HCT116 (cell line): ENCODE measurements around the gene NXF1. TPM values are rescaled to one million over a fixed set of nuclear protein-coding genes. Genes with fewer than 3 reads are reported as not detected.

Experiments
- ATAC-seq: fragments of 200-7000 bp; cut with Tn5 transposase; 2 replicates; pipeline ENCODE4 v1.9.1; 2020; ENCODE audit warnings: mild to moderate bottlenecking, moderate library complexity
- BruUV-seq: library from RNA; stranded (reverse); fragments of 400-500 nt; replicated peaks from 2 replicates; lab custom pipeline; 2021; lab: Mats Ljungman, UMichigan
- CTCF ChIA-PET: fragments of 300-600 bp; sonication (Branson Sonifier 250); formaldehyde crosslinking; loops from one replicate; lab custom pipeline; 2021; ENCODE audit warnings: antibody characterized with exemption; lab: Charles Lee
- POLR2A ChIA-PET: fragments of 300-600, 350-600 bp; sonication (Branson Sonifier 250); formaldehyde crosslinking; loops from one replicate; lab custom pipeline; 2021; ENCODE audit warnings: antibody characterized with exemption; lab: Charles Lee
- RAD21 ChIA-PET, 2 experiments: fragments of 300-600 bp; sonication (Branson Sonifier 250); formaldehyde crosslinking; loops; one replicate each; lab custom pipeline; 2023; ENCODE audit warnings: low total read pairs in 2 of 2; ENCODE audit not compliant: uncharacterized antibody in 2 of 2, unreplicated experiment in 2 of 2, low non-redundant PET in 1 of 2; lab: Charles Lee
- DNase-seq: peaks from one replicate; pipeline ENCODE4 v3.0.0-alpha.2; 2010; ENCODE audit warnings: low read depth, low spot score
- H2AFZ ChIP-seq: fragments of 200-600 bp; shearing (Covaris generic), sonication (generic); 2 replicates; pipeline ENCODE4 v1.6.1; 2017; ENCODE audit warnings: low read depth, mixed run types, mixed read lengths, antibody characterized with exemption, low read length; ENCODE audit not compliant: poor library complexity, severe bottlenecking
- H3K27ac ChIP-seq: 2 replicates; pipeline ENCODE4 v1.5.1; 2012; ENCODE audit warnings: low read depth, low read length
- H3K27me3 ChIP-seq: fragments of 200-600 bp; sonication (generic); 2 replicates; pipeline ENCODE4 v1.6.1; 2016; ENCODE audit warnings: mixed run types, low read length, mixed read lengths; ENCODE audit not compliant: insufficient read depth
- H3K36me3 ChIP-seq, 2 experiments: fragments of 200-500 bp in 1 of 2; fragments of 200-600 bp in 1 of 2; sonication (Bioruptor generic) in 1 of 2; sonication (generic) in 1 of 2; 2 replicates each; pipeline versions ENCODE4 v1.5.1 to v1.6.1; 2014 to 2016; ENCODE audit warnings: low read length in 2 of 2, inconsistent platforms in 1 of 2, mixed read lengths in 1 of 2, mixed run types in 1 of 2; ENCODE audit not compliant: insufficient read depth in 2 of 2, control insufficient read depth in 1 of 2
- H3K4me1 ChIP-seq, 2 experiments: fragments of 200-600 bp in 1 of 2; sonication (generic) in 1 of 2; 2 replicates each; pipeline versions ENCODE4 v1.5.1 to v1.6.1; 2012 to 2017; ENCODE audit warnings: low read length in 2 of 2, inconsistent platforms in 1 of 2, mild to moderate bottlenecking in 1 of 2, mixed read lengths in 1 of 2, mixed run types in 1 of 2, moderate library complexity in 1 of 2; ENCODE audit not compliant: insufficient read depth in 2 of 2, control insufficient read depth in 1 of 2
- H3K4me2 ChIP-seq: fragments of 200-600 bp; sonication (generic); 2 replicates; pipeline ENCODE4 v1.6.1; 2017; ENCODE audit warnings: mixed run types, low read length, mixed read lengths
- H3K4me3 ChIP-seq, 2 experiments: fragments of 200-600 bp in 1 of 2; sonication (generic) in 1 of 2; replicated peaks in 1 of 2; 2 replicates each; pipeline ENCODE4 v1.5.1; 2011 to 2016; ENCODE audit warnings: low read length in 2 of 2, control low read depth in 1 of 2, low read depth in 1 of 2, mild to moderate bottlenecking in 1 of 2, mixed read lengths in 1 of 2, mixed run types in 1 of 2
- H3K79me2 ChIP-seq: fragments of 200-600 bp; sonication (generic); 2 replicates; pipeline ENCODE4 v1.6.1; 2017; ENCODE audit warnings: mild to moderate bottlenecking, mixed run types, low read length, moderate library complexity, mixed read lengths; ENCODE audit not compliant: insufficient read depth
- H3K9ac ChIP-seq: fragments of 200-600 bp; sonication (generic); 2 replicates; pipeline ENCODE4 v1.6.1; 2016; ENCODE audit warnings: low read length, mixed read lengths
- H3K9me2 ChIP-seq: fragments of 200-600 bp; sonication (generic), shearing (Covaris generic); 2 replicates; pipeline ENCODE4 v1.6.1; 2017; ENCODE audit warnings: mixed run types, mild to moderate bottlenecking, moderate library complexity; ENCODE audit not compliant: insufficient read depth
- H3K9me3 ChIP-seq, 2 experiments: fragments of 200-500 bp in 1 of 2; fragments of 200-600 bp in 1 of 2; sonication (Bioruptor generic) in 1 of 2; sonication (generic) in 1 of 2; 2 replicates each; pipeline ENCODE4 v1.6.1; 2014 to 2017; ENCODE audit warnings: low read length in 2 of 2, mixed read lengths in 2 of 2, inconsistent platforms in 1 of 2, low read depth in 1 of 2, mild to moderate bottlenecking in 1 of 2, mixed run types in 1 of 2, moderate library complexity in 1 of 2; ENCODE audit not compliant: control insufficient read depth in 1 of 2, insufficient read depth in 1 of 2
- H4K20me1 ChIP-seq: fragments of 200-600 bp; sonication (generic), shearing (Covaris generic); 2 replicates; pipeline ENCODE4 v1.6.1; 2017; ENCODE audit warnings: mixed run types, mild to moderate bottlenecking, moderate library complexity; ENCODE audit not compliant: insufficient read depth
- ATF3 ChIP-seq: IDR thresholded peaks from 2 replicates; pipeline ENCODE4 v1.6.1; 2012
- CBX3 ChIP-seq: IDR thresholded peaks from 2 replicates; pipeline ENCODE4 v1.6.1; 2012; ENCODE audit warnings: low read depth
- EGR1 ChIP-seq: IDR thresholded peaks from 2 replicates; pipeline ENCODE4 v1.6.1; 2012; ENCODE audit warnings: low read depth
- EZH2 ChIP-seq: fragments of 200-600 bp; sonication (generic); IDR thresholded peaks from 2 replicates; pipeline ENCODE4 v1.6.1; 2017; ENCODE audit warnings: antibody characterized with exemption, mixed run types
- FOSL1 ChIP-seq: IDR thresholded peaks from 2 replicates; pipeline ENCODE4 v1.6.1; 2012; ENCODE audit warnings: low read depth
- MAX ChIP-seq: IDR thresholded peaks from 2 replicates; pipeline ENCODE4 v1.6.1; 2012
- POLR2AphosphoS5 ChIP-seq: IDR thresholded peaks from 2 replicates; pipeline ENCODE4 v1.6.1; 2011; ENCODE audit warnings: mild to moderate bottlenecking, low read depth, low read length, moderate library complexity
- RAD21 ChIP-seq: IDR thresholded peaks from 2 replicates; pipeline ENCODE4 v1.6.1; 2012; ENCODE audit warnings: low read depth, mild to moderate bottlenecking
- REST ChIP-seq: IDR thresholded peaks from 2 replicates; pipeline ENCODE4 v1.6.1; 2012; ENCODE audit warnings: low read depth
- SIN3A ChIP-seq: IDR thresholded peaks from 2 replicates; pipeline ENCODE4 v1.6.1; 2012; ENCODE audit warnings: low read depth
- SP1 ChIP-seq: IDR thresholded peaks from 2 replicates; pipeline ENCODE4 v1.6.1; 2012; ENCODE audit warnings: low read depth
- SRF ChIP-seq: IDR thresholded peaks from 2 replicates; pipeline ENCODE4 v1.6.1; 2012; ENCODE audit warnings: low read depth
- TCF7L2 ChIP-seq: IDR thresholded peaks from 2 replicates; pipeline ENCODE4 v1.7.0; 2011; ENCODE audit warnings: borderline replicate concordance, inconsistent platforms; ENCODE audit not compliant: insufficient read depth, insufficient read length; ENCODE audit errors: extremely low read depth
- ZBTB33 ChIP-seq: IDR thresholded peaks from 2 replicates; pipeline ENCODE4 v1.6.1; 2011; ENCODE audit warnings: mild to moderate bottlenecking, low read length, moderate library complexity; ENCODE audit not compliant: insufficient replicate concordance; ENCODE audit errors: extremely low read depth
- ZFX ChIP-seq: fragments of 450-650 bp; IDR thresholded peaks from 2 replicates; pipeline ENCODE4 v1.6.1; 2017
- intact Hi-C: fragments of 100-400 bp; cut with micrococcal nuclease; formaldehyde crosslinking; loops from 2 replicates; pipeline ENCODE4 v1.10.0; 2022
- total RNA-seq: library from RNA; stranded (reverse); gene quantifications from one replicate; pipeline ENCODE4 v1.2.1, GENCODE V29; 2021; ENCODE audit not compliant: unreplicated experiment

The NXF1 gene
- total RNA-seq, 1 experiment from 2014 or later: 55.5 TPM

GRCh38 chr11:62774407-62774806, 30.8 kb downstream of the NXF1 start:
- Histone ChIP-seq H3K4me3 (no peak overlapping the region), H2AFZ (no peak overlapping the region), H3K9me3 (no peaks in the 10 kb centered on the region), H3K27ac (no peak overlapping the region), H3K36me3 (peaks cover 3 to 13% of the 10 kb centered on the region in 2 experiments; a peak in 3 of 4 replicates), H3K4me1 (peaks cover 7 to 24% of the 10 kb centered on the region in 2 experiments; a peak in 3 of 4 replicates), H3K4me2 (no peak overlapping the region), H3K9me2 (no peaks in the 10 kb centered on the region), H3K27me3 (no peaks in the 10 kb centered on the region), H3K9ac (no peak overlapping the region), H3K79me2 (peaks cover 19% of the 10 kb centered on the region), H4K20me1 (no peaks in the 10 kb centered on the region)
- no peak for ATAC-seq
- intact Hi-C loops: no loop called here
- ChIA-PET RAD21 (no interaction called here), POLR2A (interaction anchor here (1.0 kb wide), 1 partner anchor 67 kb away, joined by 7 read pairs; no protein-coding TSS in a partner anchor), CTCF (interaction anchor here (1.1 kb wide), 1 partner anchor 12 kb away, joined by 3 read pairs; no protein-coding TSS in a partner anchor)
- DNase-seq: no peak
- BruUV-seq: no TSS peak
- TF ChIP-seq ZBTB33 (no peak), CBX3 (no peak), POLR2AphosphoS5 (no peak), TCF7L2 (no peak), FOSL1 (no peak), MAX (no peak), SP1 (no peak), RAD21 (no peak), EZH2 (no peak), REST (no peak), ZFX (no peak), SIN3A (no peak), SRF (no peak), EGR1 (no peak), ATF3 (no peak)
